Heart right ventricle (tissue), 16 donors: ENCODE measurements around the gene CHN2. TPM values are rescaled to one million over a fixed set of nuclear protein-coding genes. Genes with fewer than 3 reads are reported as not detected.

Source experiments
- ATAC-seq, 8 donors: fragments of 200-7000 bp; cut with Tn5 transposase; one replicate each; pipeline ENCODE4 v1.9.1; 2020; ENCODE audit warnings: mild to moderate bottlenecking in 8 of 8, moderate library complexity in 8 of 8, moderate number of reproducible peaks in 1 of 8
- DNase-seq, 2 donors: peaks; one replicate each; pipeline ENCODE4 v3.0.0-alpha.2; 2020
- H3K27ac ChIP-seq, 10 donors: fragments of 200-600 bp; sonication (generic) in 2 of 10; one replicate each; pipeline versions ENCODE4 v1.5.0 to v1.8.0; 2020 to 2022; ENCODE audit warnings: mild to moderate bottlenecking in 3 of 10
- H3K27me3 ChIP-seq, 7 donors: fragments of 200-600 bp; one replicate each; pipeline ENCODE4 v1.8.0; 2021 to 2022; ENCODE audit warnings: mild to moderate bottlenecking in 2 of 7
- H3K36me3 ChIP-seq, 9 donors: fragments of 200-600 bp; sonication (generic) in 1 of 9; one replicate each; pipeline versions ENCODE4 v1.5.0 to v1.8.0; 2020 to 2022; ENCODE audit warnings: mild to moderate bottlenecking in 2 of 9
- H3K4me1 ChIP-seq, 9 donors: fragments of 200-600 bp; sonication (generic) in 1 of 9; one replicate each; pipeline versions ENCODE4 v1.5.0 to v1.8.0; 2020 to 2022; ENCODE audit warnings: mild to moderate bottlenecking in 4 of 9
- H3K4me3 ChIP-seq, 10 donors: fragments of 200-600 bp; sonication (generic) in 2 of 10; one replicate each; pipeline versions ENCODE4 v1.5.0 to v1.8.0; 2020 to 2022; ENCODE audit warnings: mild to moderate bottlenecking in 7 of 10, moderate library complexity in 2 of 10
- H3K9me3 ChIP-seq, 11 donors: fragments of 200-600 bp in 10 of 11; sonication (generic) in 2 of 11; one replicate each; pipeline versions ENCODE4 v1.5.0 to v1.8.0; 2013 to 2022; ENCODE audit warnings: mild to moderate bottlenecking in 2 of 11, control low read depth in 1 of 11, moderate library complexity in 1 of 11
- WGBS, 2 donors: extraction: QIAGEN DNeasy Blood & Tissue Kit; methylation state at CpG; one replicate each; pipeline ENCODE4 v1.1.7; 2013; ENCODE audit warnings: inconsistent platforms in 1 of 2; 5-methylcytosine and 5-hydroxymethylcytosine counted together
- intact Hi-C, 10 donors: fragments of 100-400 bp; cut with DNase I; formaldehyde crosslinking; loops; one replicate each; pipeline versions ENCODE4 v1.11.1 to v1.14.2; 2022
- polyA plus RNA-seq, 2 donors: library from polyadenylated mRNA; stranded (reverse); fragments of 200-250 nt; gene quantifications; one replicate each; pipeline ENCODE4 v1.2.3, GENCODE V29; 2013
- total RNA-seq, 10 donors: library from RNA; stranded (reverse); fragmentation: NEBNext Ultra II Directional in 3 of 10; extraction: Animal tissue kit (Norgen Biotek cat#: 25700) in 3 of 10; gene quantifications; one replicate each; pipeline versions ENCODE4 v1.2.1 to v1.2.4, GENCODE V29; 2021 to 2023
- TF ChIP-seq, protein P1 (sequence below), 9 donors: fragments of 200-600 bp; sonication (generic) in 2 of 9; IDR thresholded peaks; one replicate each; pipeline versions ENCODE4 v1.5.0 to v1.8.0; 2021 to 2022; ENCODE audit warnings: antibody characterized with exemption in 9 of 9, mild to moderate bottlenecking in 5 of 9, moderate library complexity in 1 of 9
- donor health status: Arrhythmogenic right ventricular cardiomyopathy.
- donor health status: ischemic (EF 13 %, LVEDD 7.1; RV severe dilation, severe dysfunction).
- donor health status: healthy with polysubstance abuse.
- donor health status: DM: no; HTN: yes; CAD: no.
- donor health status: DM: no; HTN: no; CAD: no.
- donor health status: ischemic (EF 25% LVEDD 6.9; RV normal size, moderate dysfunction).
- donor health status: ischemic (EF 25% LVEDD 5.7; RV mildly dilated, moderate dysfunction).
- donor health status: healthy.
- donor health status: DM: yes; HTN: yes; CAD: no.
- donor health status: Ischemic cardiomyopathy.
- donor health status: ischemic (EF 35%, LVEDD 5.7; RV mildly dilated, moderate dysfunction).
- donor health status: nonischemic (EF 11% LVEDD 7.7; RV severe dilation, severe dysfunction).
- donor health status: DM: yes; HTN: yes; CAD: no.
- donor health status: PGD.
- donor health status: ischemic (EF 29% LVEDD 5.4; RV normal size, mild dysfunction).
- donor health status: nonischemic (EF 23%, LVEDD 6.1; RV moderate dilation, normal function).

CHN2 gene
- total and polyA plus RNA-seq, 12 donors, result 5.9 to 54.9 (median 22.6) TPM

GRCh38 chr7:29217113-29217512, 22.5 kb downstream of the CHN2 start:
- TF ChIP-seq, protein P1, sequence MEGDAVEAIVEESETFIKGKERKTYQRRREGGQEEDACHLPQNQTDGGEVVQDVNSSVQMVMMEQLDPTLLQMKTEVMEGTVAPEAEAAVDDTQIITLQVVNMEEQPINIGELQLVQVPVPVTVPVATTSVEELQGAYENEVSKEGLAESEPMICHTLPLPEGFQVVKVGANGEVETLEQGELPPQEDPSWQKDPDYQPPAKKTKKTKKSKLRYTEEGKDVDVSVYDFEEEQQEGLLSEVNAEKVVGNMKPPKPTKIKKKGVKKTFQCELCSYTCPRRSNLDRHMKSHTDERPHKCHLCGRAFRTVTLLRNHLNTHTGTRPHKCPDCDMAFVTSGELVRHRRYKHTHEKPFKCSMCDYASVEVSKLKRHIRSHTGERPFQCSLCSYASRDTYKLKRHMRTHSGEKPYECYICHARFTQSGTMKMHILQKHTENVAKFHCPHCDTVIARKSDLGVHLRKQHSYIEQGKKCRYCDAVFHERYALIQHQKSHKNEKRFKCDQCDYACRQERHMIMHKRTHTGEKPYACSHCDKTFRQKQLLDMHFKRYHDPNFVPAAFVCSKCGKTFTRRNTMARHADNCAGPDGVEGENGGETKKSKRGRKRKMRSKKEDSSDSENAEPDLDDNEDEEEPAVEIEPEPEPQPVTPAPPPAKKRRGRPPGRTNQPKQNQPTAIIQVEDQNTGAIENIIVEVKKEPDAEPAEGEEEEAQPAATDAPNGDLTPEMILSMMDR (IDR thresholded peaks at IDR 0.05), result no peak
- H3K4me3 ChIP-seq, result no peak overlapping the region
- no peak overlapping the region for H3K27ac ChIP-seq
- DNase-seq (no peak), ATAC-seq (no peak)
- peaks cover 0 to 24% (median 9%) of the 10 kb centered on the region in 9 donors for H3K4me1 ChIP-seq
- intact Hi-C loops, result no loop called here
- H3K9me3 ChIP-seq, result peaks cover 0 to 16% (median 0%) of the 10 kb centered on the region in 11 donors
- H3K27me3 ChIP-seq, result no peaks in the 10 kb centered on the region
- H3K36me3 ChIP-seq, result no peaks in the 10 kb centered on the region
- 59 to 62% methylated on average over 2 of the region's 2 CpGs for WGBS, 2 donors

DNA sequence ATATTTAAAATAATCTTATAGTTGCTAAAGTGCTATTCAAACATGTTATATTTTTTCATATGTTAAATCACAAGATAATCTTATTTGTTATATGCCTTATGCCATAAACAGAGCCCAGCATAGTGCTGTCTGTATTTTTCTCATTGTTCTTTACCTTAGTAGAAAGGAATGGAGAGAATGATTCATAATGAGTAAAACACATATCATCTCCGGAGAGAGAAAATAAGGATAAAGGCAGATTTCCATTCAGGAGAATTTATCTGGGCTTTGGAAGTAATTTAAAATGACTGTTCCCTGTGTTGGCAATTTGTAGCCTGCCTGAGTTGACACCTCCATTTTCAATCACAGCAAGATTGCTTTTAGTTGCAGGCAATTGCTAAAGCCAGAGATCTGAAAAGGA, 30.2 kb downstream of the CHN2 start:
- no peak overlapping the region for H3K27ac ChIP-seq
- 69 to 73% methylated on average over 1 of the region's 1 CpG for WGBS, 2 donors
- peaks cover 0 to 8% (median 0%) of the 10 kb centered on the region in 9 donors for H3K4me1 ChIP-seq
- DNase-seq (no peak), ATAC-seq (no peak)
- H3K4me3 ChIP-seq, result no peak overlapping the region
- H3K27me3 ChIP-seq, result no peaks in the 10 kb centered on the region
- H3K36me3 ChIP-seq, result no peaks in the 10 kb centered on the region
- intact Hi-C loops, result no loop called here
- peaks cover 0 to 21% (median 0%) of the 10 kb centered on the region in 11 donors for H3K9me3 ChIP-seq
- TF ChIP-seq, protein P1 (IDR thresholded peaks at IDR 0.05), result no peak

DNA sequence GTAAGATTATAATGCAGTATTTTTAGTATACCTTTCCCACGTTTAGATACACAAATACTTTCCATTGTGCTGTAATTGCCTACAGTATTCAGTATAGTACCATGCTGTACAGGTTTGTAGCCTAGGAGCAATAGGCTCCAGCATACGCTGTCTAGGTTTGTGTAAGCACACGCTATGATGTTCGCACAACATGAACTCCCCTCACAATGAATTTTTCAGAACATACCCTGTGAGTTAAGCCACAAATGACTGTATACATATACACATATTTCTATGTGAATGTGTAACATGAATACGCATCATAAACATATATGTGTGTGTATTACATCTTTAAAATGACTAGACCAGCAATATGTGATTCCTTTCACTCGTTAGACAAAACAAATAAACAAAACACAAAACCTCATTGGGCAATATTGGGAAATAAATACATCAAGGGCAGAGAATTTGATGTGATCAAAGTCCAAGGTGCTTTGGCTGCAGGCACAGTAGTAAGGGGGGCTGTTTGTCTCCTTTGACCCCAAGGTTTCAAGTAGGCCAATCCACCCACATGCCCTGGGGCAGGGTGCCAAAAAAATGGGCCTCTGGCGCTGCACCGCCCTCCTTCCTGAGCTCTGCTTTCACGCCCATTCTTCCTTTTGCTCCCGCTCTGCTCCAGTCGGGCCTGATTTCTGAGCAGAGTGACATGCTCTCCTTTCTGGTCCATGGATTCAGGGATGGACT, 33.9 kb downstream of the CHN2 start:
- Histone ChIP-seq H3K4me1 (peaks cover 0 to 15% (median 0%) of the 10 kb centered on the region in 9 donors), H3K27ac (no peak overlapping the region), H3K36me3 (no peaks in the 10 kb centered on the region), H3K9me3 (no peaks in the 10 kb centered on the region), H3K27me3 (no peaks in the 10 kb centered on the region), H3K4me3 (no peak overlapping the region)
- WGBS, 2 donors, result 89 to 90% methylated on average over 11 of the region's 11 CpGs
- TF ChIP-seq, protein P1 (IDR thresholded peaks at IDR 0.05), result no peak
- ATAC-seq, result no peak
- DNase-seq, result no peak
- intact Hi-C loops, result no loop called here

- intact Hi-C loops, result no loop called here
- no peak for ATAC-seq
- Histone ChIP-seq H3K36me3 (no peaks in the 10 kb centered on the region), H3K4me1 (peaks cover 0 to 15% (median 0%) of the 10 kb centered on the region in 9 donors), H3K27me3 (no peaks in the 10 kb centered on the region), H3K4me3 (no peak overlapping the region), H3K9me3 (no peaks in the 10 kb centered on the region), H3K27ac (no peak overlapping the region)
- DNase-seq, result no peak
- 94 to 99% methylated on average over 2 of the region's 2 CpGs for WGBS, 2 donors
- TF ChIP-seq, protein P1 (IDR thresholded peaks at IDR 0.05), result no peak
Measured at GRCh38 chr7:29229066-29229465, 34.5 kb downstream of the CHN2 start.
